H1 (cell line): ENCODE results near the gene UNC13C. TPM values are rescaled to one million over a fixed set of nuclear protein-coding genes. Genes with fewer than 3 reads are reported as not detected.

Experiments
- NANOG ChIP-seq: IDR thresholded peaks from 2 replicates; pipeline ENCODE4 v1.6.1; 2011; ENCODE audit warnings: low read length, low read depth, mild to moderate bottlenecking, inconsistent platforms; ENCODE audit not compliant: insufficient read depth, poor library complexity, severe bottlenecking
- polyA plus RNA-seq, 7 experiments: library from polyadenylated mRNA; depleted of rRNA in 3 of 7; stranded (reverse) in 5 of 7; unstranded in 2 of 7; fragments of >200 nt in 5 of 7; fragments of 200-250 nt in 2 of 7; gene quantifications; 1 replicate in 5 of 7; 2 replicates in 1 of 7; 4 replicates in 1 of 7; pipeline versions ENCODE4 v1.2.1 to v1.2.3, GENCODE V29; 2011 to 2013; ENCODE audit warnings: missing spikeins in 2 of 7, mixed read lengths in 2 of 7
- total RNA-seq: library from RNA; stranded (reverse); fragmentation: NEBNext Ultra II Directional; extraction: Animal tissue kit (Norgen Biotek cat#: 25700); gene quantifications from 2 replicates; pipeline ENCODE4 v1.2.1, GENCODE V29; 2021

Gene UNC13C
- total and polyA plus RNA-seq, 2 of the 8 experiments (the other 6 are each of a cell fraction or from before 2014, with no cell fraction given): 0.02 to 0.13 TPM

DNA sequence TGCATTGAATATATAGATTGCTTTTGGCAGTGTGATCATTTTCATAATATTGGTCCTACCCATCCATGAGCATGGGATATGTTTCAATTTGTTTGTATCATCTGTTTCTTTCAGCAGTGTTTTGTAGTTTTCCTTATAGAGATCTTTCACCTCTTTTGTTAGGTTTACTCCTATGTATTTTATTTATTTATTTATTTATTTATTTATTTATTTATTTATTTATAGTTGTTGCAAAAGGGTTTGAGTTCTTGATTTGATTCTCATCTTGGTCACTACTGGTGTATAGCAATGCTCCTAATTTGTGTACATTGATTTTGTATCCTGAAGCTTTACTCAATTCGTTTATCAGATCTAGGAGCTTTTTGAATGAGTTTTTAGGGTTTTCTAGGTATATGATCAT is 478.2 kb downstream of the UNC13C start (continued):
- TF ChIP-seq NANOG: no peak
- TF ChIP-seq, all 59 proteins: peak for 0
